Liver (tissue), 3 donors: ENCODE results near the gene ZNF227.

ENCODE experiments used
- CTCF ChIP-seq: fragments of 150-350 bp; IDR thresholded peaks from 2 replicates; pipeline ENCODE4 v1.5.1; 2017; ENCODE audit warnings: improper control_type of control experiment, low read depth, low read length; ENCODE audit not compliant: missing input control
- GABPA ChIP-seq, 2 donors: IDR thresholded peaks in 1 of 2; conservative IDR thresholded peaks in 1 of 2; 2 replicates each; pipeline ENCODE4 v1.6.1; 2016; ENCODE audit warnings: antibody characterized with exemption in 2 of 2, mild to moderate bottlenecking in 1 of 2, moderate library complexity in 1 of 2
- REST ChIP-seq: IDR thresholded peaks from 2 replicates; pipeline ENCODE4 v1.6.1; 2016; ENCODE audit warnings: antibody characterized with exemption, mild to moderate bottlenecking
- donor health status: healthy.
- donor health status: healthy.

- no peak for TF ChIP-seq CTCF
- TF ChIP-seq GABPA (IDR thresholded peaks at IDR 0.05 in 1 of 2, conservative IDR thresholded peaks at IDR 0.05 in 1 of 2), result no peak
- TF ChIP-seq REST, result no peak
Measured at GRCh38 chr19:44182145-44182544, 30.2 kb upstream of the ZNF227 start.
